H9 (cell line): ENCODE results near the gene COL28A1. TPM values are rescaled to one million over a fixed set of nuclear protein-coding genes. Genes with fewer than 3 reads are reported as not detected.

Experiments used
- DNase-seq: peaks from one replicate; pipeline ENCODE4 v3.0.0-alpha.2; 2017
- H2AFZ ChIP-seq: one replicate; pipeline ENCODE4 v1.6.1; 2013; ENCODE audit warnings: mild to moderate bottlenecking, low read length, control low read depth, moderate library complexity
- H2AK5ac ChIP-seq: 2 replicates; pipeline ENCODE4 v1.6.1; 2013; ENCODE audit warnings: low read length, control low read depth, mixed read lengths; ENCODE audit not compliant: insufficient read length
- H2BK120ac ChIP-seq: one replicate; pipeline ENCODE4 v1.6.1; 2013; ENCODE audit warnings: low read depth, mild to moderate bottlenecking, low read length, control low read depth, inconsistent platforms; ENCODE audit not compliant: poor library complexity, severe bottlenecking
- H2BK12ac ChIP-seq: 2 replicates; pipeline ENCODE4 v1.6.1; 2013; ENCODE audit warnings: low read length, control low read depth, mixed read lengths, low read depth; ENCODE audit not compliant: insufficient read length
- H2BK15ac ChIP-seq: 2 replicates; pipeline ENCODE4 v1.6.1; 2013; ENCODE audit warnings: low read depth, low read length, control low read depth
- H2BK20ac ChIP-seq: one replicate; pipeline ENCODE4 v1.6.1; 2013; ENCODE audit warnings: low read depth, mild to moderate bottlenecking, low read length, control low read depth, inconsistent platforms; ENCODE audit not compliant: poor library complexity, severe bottlenecking
- H2BK5ac ChIP-seq: 2 replicates; pipeline ENCODE4 v1.6.1; 2013; ENCODE audit warnings: low read length, control low read depth, mixed read lengths; ENCODE audit not compliant: insufficient read length
- H3K14ac ChIP-seq: 2 replicates; pipeline ENCODE4 v1.6.1; 2013; ENCODE audit warnings: low read length, control low read depth; ENCODE audit not compliant: insufficient read depth
- H3K18ac ChIP-seq: 2 replicates; pipeline ENCODE4 v1.6.1; 2013; ENCODE audit warnings: low read depth, mild to moderate bottlenecking, mixed read lengths, low read length, control low read depth; ENCODE audit not compliant: insufficient read length
- H3K23ac ChIP-seq: 2 replicates; pipeline ENCODE4 v1.6.1; 2013; ENCODE audit warnings: low read length, control low read depth, mixed read lengths, low read depth; ENCODE audit not compliant: insufficient read length
- H3K23me2 ChIP-seq: 2 replicates; pipeline ENCODE4 v1.6.1; 2013; ENCODE audit warnings: low read depth, mild to moderate bottlenecking, mixed read lengths, low read length, control low read depth; ENCODE audit not compliant: insufficient read length, poor library complexity, severe bottlenecking
- H3K27ac ChIP-seq: 2 replicates; pipeline ENCODE4 v1.5.1; 2013; ENCODE audit warnings: low read length, control low read depth, mixed read lengths, low read depth; ENCODE audit not compliant: insufficient read length
- H3K27me3 ChIP-seq: 2 replicates; pipeline ENCODE4 v1.6.1; 2013; ENCODE audit warnings: low read length, control low read depth, inconsistent platforms; ENCODE audit not compliant: insufficient read depth
- H3K4ac ChIP-seq: 2 replicates; pipeline ENCODE4 v1.6.1; 2013; ENCODE audit warnings: low read depth, mild to moderate bottlenecking, control low read depth, inconsistent platforms, low read length, moderate library complexity
- H3K4me1 ChIP-seq: 2 replicates; pipeline ENCODE4 v1.6.1; 2013; ENCODE audit warnings: low read length, control low read depth, inconsistent platforms; ENCODE audit not compliant: insufficient read depth
- H3K4me2 ChIP-seq: 2 replicates; pipeline ENCODE4 v1.6.1; 2013; ENCODE audit warnings: low read length, control low read depth, mixed read lengths; ENCODE audit not compliant: insufficient read length, insufficient read depth
- H3K56ac ChIP-seq: 2 replicates; pipeline ENCODE4 v1.6.1; 2013; ENCODE audit warnings: low read depth, mild to moderate bottlenecking, mixed read lengths, low read length, control low read depth; ENCODE audit not compliant: insufficient read length
- H3K79me1 ChIP-seq: 2 replicates; pipeline ENCODE4 v1.6.1; 2013; ENCODE audit warnings: low read depth, mild to moderate bottlenecking, moderate library complexity, low read length, control low read depth, inconsistent platforms; ENCODE audit not compliant: insufficient read depth, poor library complexity, severe bottlenecking
- H3K79me2 ChIP-seq: 2 replicates; pipeline ENCODE4 v1.6.1; 2013; ENCODE audit warnings: low read length, control low read depth, inconsistent platforms; ENCODE audit not compliant: insufficient read depth
- H3K9ac ChIP-seq: 2 replicates; pipeline ENCODE4 v1.6.1; 2013; ENCODE audit warnings: low read length, control low read depth, mixed read lengths; ENCODE audit not compliant: insufficient read length; ENCODE audit errors: extremely low read depth
- H3K9me3 ChIP-seq: one replicate; pipeline ENCODE4 v1.6.1; 2013; ENCODE audit warnings: low read depth, low read length, inconsistent platforms; ENCODE audit not compliant: control insufficient read depth
- H3T11ph ChIP-seq: one replicate; pipeline ENCODE4 v1.6.1; 2013; ENCODE audit warnings: mild to moderate bottlenecking, low read length, control low read depth, inconsistent platforms
- H4K20me1 ChIP-seq: one replicate; pipeline ENCODE4 v1.6.1; 2013; ENCODE audit not compliant: control insufficient read depth, insufficient read length, insufficient read depth
- H4K5ac ChIP-seq: 2 replicates; pipeline ENCODE4 v1.6.1; 2013; ENCODE audit warnings: low read depth, mild to moderate bottlenecking, mixed read lengths, low read length, control low read depth; ENCODE audit not compliant: insufficient read length
- H4K8ac ChIP-seq: replicated peaks from 2 replicates; pipeline ENCODE4 v1.6.1; 2013; ENCODE audit warnings: low read length, control low read depth, mixed read lengths, low read depth; ENCODE audit not compliant: insufficient read length
- H4K91ac ChIP-seq: 2 replicates; pipeline ENCODE4 v1.6.1; 2013; ENCODE audit warnings: low read depth, mild to moderate bottlenecking, moderate library complexity, mixed read lengths, low read length, control low read depth; ENCODE audit not compliant: insufficient read length
- H3K27ac Mint-ChIP-seq, 3 experiments: 2 replicates in 2 of 3; 3 replicates in 1 of 3; pipeline ENCODE4 v1.8.0; 2020 to 2021; ENCODE audit warnings: mixed read lengths in 3 of 3, mild to moderate bottlenecking in 1 of 3, moderate library complexity in 1 of 3
- H3K27me3 Mint-ChIP-seq: 2 replicates; pipeline ENCODE4 v1.8.0; 2021; ENCODE audit warnings: low read depth, mild to moderate bottlenecking, moderate library complexity, mixed read lengths
- H3K36me3 Mint-ChIP-seq, 3 experiments: 2 replicates in 2 of 3; 3 replicates in 1 of 3; pipeline ENCODE4 v1.8.0; 2020 to 2021; ENCODE audit warnings: low read depth in 3 of 3, mixed read lengths in 3 of 3; ENCODE audit not compliant: insufficient read depth in 1 of 3
- H3K4me1 Mint-ChIP-seq, 2 experiments: 2 replicates each; pipeline ENCODE4 v1.8.0; 2020; ENCODE audit warnings: mixed read lengths in 2 of 2
- H3K4me3 Mint-ChIP-seq, 2 experiments: 2 replicates in 1 of 2; 3 replicates in 1 of 2; pipeline ENCODE4 v1.8.0; 2020 to 2021; ENCODE audit warnings: mild to moderate bottlenecking in 2 of 2, mixed read lengths in 2 of 2, moderate library complexity in 1 of 2
- H3K9me3 Mint-ChIP-seq, 2 experiments: 2 replicates in 1 of 2; 3 replicates in 1 of 2; pipeline ENCODE4 v1.8.0; 2020; ENCODE audit warnings: mild to moderate bottlenecking in 2 of 2, mixed read lengths in 2 of 2, moderate library complexity in 1 of 2
- CTCF ChIP-seq: fragments of 200-600 bp; sonication (generic); conservative IDR thresholded peaks from 3 replicates; pipeline ENCODE4 v1.8.0; 2021; ENCODE audit warnings: antibody characterized with exemption, mild to moderate bottlenecking
- WGBS: extraction: QIAGEN DNeasy Blood & Tissue Kit; methylation state at CpG from one replicate; pipeline ENCODE4 v1.1.7; 2013; ENCODE audit warnings: missing lambda C conversion rate, low lambda C conversion rate, mixed read lengths; ENCODE audit not compliant: insufficient read length; ENCODE audit errors: extremely low coverage; 5-methylcytosine and 5-hydroxymethylcytosine counted together
- total RNA-seq: library from RNA; stranded (reverse); gene quantifications from 2 replicates; pipeline ENCODE4 v1.2.1, GENCODE V29; 2021

The COL28A1 gene
- total RNA-seq, 1 experiment from 2014 or later = 0.66 TPM

GRCh38 chr7:7351156-7351555 is 184.5 kb downstream of the COL28A1 start:
- peak overlapping the region; percentile 76 for H3K27ac ChIP-seq

More at GRCh38 chr7:7351156-7351555, 184.5 kb downstream of the COL28A1 start:
- H2AK5ac ChIP-seq = no peak overlapping the region
- peaks cover 41 to 49% of the 10 kb centered on the region in 2 experiments for H3K9me3 Mint-ChIP-seq
- H3K23ac ChIP-seq = no peak overlapping the region
- no peak overlapping the region for H4K91ac ChIP-seq
- no peak overlapping the region for H3K4ac ChIP-seq
- WGBS = no CpG with 5 or more reads among the region's 2 CpGs
- H3K14ac ChIP-seq = no peak overlapping the region
- peaks cover 65 to 68% of the 10 kb centered on the region in 2 experiments for H3K4me1 Mint-ChIP-seq
- H3K23me2 ChIP-seq = no peaks in the 10 kb centered on the region
- H2BK20ac ChIP-seq = peak overlapping the region; percentile 98
- H4K5ac ChIP-seq = no peak overlapping the region
- no peak overlapping the region for H2BK15ac ChIP-seq
- H3K9ac ChIP-seq = no peak overlapping the region
- no peak overlapping the region for H4K8ac ChIP-seq
- H3K79me1 ChIP-seq = no peaks in the 10 kb centered on the region
- H3T11ph ChIP-seq = peak overlapping the region; percentile 80
- H3K27me3 Mint-ChIP-seq = no peaks in the 10 kb centered on the region
- no peak overlapping the region for H2BK12ac ChIP-seq
- H2BK120ac ChIP-seq = no peak overlapping the region
- no peaks in the 10 kb centered on the region for H3K79me2 ChIP-seq
- no peak overlapping the region for H3K4me3 Mint-ChIP-seq
- H3K4me1 ChIP-seq = peaks cover 6% of the 10 kb centered on the region
- no peak overlapping the region for H3K18ac ChIP-seq
- H3K27me3 ChIP-seq = no peaks in the 10 kb centered on the region
- no peaks in the 10 kb centered on the region for H4K20me1 ChIP-seq
- peak overlapping the region; percentile 76 to 96 (median 89); a peak in 5 of 7 replicates for H3K27ac Mint-ChIP-seq
- no peak overlapping the region for H3K56ac ChIP-seq
- no peak overlapping the region for H2AFZ ChIP-seq
- no peak overlapping the region for H3K4me2 ChIP-seq
- H2BK5ac ChIP-seq = peak overlapping the region; percentile 69
- H3K36me3 Mint-ChIP-seq = peaks cover 6 to 54% (median 46%) of the 10 kb centered on the region in 3 experiments
- peaks cover 14% of the 10 kb centered on the region for H3K9me3 ChIP-seq
- no peak for TF ChIP-seq CTCF
- DNase-seq = no peak
